ENCODE measurements around the gene ARHGEF19.
"Not testable (repeated sequence)": the region's sequence is repeated elsewhere in the genome, so short reads cannot be mapped to it uniquely, and the experiment has no call there.

Gene ARHGEF19

DNA sequence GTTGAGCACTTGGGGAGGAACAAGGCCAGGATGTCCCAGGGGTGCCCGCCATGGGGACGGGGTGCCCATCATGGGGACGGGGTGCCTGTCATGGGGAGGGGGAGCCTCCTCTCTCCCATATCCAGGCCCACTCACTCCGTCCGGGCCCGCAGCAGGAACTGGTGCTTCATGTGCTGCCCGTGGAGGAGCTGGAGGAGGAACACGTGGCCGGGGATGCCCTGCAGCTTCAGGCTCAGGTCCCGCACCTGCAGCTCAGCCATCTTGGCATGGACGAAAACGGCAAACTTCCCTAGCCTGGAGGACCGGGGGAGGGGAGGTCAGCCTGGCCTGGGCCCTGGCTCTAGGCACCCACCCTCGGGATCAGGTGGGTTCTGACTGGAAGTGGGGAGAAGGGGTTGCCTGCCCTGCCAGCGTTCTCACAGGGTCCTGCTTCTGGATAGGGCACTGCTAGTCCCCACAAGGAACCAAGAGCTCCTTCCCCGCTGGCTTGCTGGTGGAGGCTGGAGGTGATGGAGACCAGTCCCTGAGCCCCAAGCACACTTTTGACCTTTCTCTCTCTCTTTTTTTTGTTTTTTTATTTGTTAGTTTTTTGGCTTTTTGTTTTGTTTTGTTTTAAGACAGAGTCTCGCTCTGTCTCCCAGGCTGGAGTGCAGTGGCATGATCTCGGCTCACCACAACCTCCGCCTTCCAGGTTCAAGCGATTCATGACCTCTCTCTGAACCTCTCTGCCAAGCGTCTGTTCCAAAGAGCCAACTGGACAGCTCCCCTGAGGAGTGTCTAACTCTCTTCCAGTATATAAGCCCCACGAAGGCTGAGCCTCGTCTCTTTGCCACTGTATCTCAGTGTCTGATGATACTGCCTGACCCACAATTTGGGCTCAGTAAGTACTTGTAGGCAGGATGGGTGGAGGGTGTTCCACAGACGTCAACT, 9.9 kb downstream of the ARHGEF19 start:
- no peak for DNase-seq

DNA sequence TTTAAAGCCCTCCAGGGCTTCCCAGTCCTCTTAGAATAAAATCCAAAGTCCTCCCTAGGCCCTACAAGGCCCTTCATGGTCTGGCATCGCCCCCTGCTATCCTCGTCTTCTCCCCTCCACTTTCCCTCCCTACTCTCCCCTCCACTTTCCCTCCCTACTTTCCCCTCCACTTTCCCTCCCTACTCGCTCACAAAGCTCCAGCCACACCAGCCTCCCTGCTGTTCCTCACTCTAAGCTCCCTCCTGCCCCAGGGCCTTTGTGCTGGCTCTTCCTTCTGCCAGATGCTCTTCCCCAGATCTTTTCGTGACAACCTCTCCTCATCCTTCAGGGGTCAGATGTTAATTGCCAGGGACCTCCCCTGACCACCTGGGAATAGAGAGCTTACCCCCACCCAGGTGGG, 12.8 kb downstream of the ARHGEF19 start:
- no peak for DNase-seq

DNA sequence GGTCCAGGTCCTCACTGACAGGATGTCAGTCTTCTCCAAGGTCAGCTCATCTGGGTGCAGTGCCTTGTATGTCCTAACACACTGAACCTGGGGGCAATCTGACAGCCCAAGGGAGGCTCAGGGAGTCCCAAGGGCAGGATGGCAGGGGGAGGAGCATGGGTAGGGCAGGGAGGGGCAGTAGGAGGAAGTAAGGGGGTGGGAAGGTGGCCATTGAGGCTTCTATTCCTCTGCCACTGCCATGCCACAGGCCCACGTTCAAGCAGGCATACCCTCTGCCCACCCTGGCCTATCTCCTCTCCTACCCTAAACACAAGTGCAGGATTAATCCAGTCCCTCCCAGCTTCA, 13.3 kb downstream of the ARHGEF19 start:
- no peak for DNase-seq

- DNase-seq = no peak
Observed at GRCh38 chr1:16198444-16199156, 13.9 kb downstream of the ARHGEF19 start.

GRCh38 chr1:16196874-16197273, 15.6 kb downstream of the ARHGEF19 start:
- DNase-seq = no peak

DNA sequence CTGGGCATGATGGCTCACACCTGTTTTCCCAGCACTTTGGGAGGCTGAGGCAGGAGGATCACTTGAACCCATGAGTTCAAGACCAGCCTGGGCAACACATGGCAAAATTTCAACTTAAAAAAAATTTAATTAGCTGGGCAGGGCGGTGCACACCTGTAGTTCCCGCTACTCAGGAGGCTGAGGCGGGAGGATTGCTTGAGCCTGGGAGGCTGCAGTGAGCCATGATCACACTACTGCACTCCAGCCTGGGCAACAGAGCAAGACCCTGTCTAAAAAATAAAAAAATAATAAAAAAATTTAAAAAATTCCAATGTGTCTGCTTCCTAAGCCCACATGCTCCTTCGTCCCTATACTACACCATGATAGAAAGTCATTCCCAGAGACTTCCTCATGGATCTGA, 16.3 kb downstream of the ARHGEF19 start:
- not testable (repeated sequence) for DNase-seq

GRCh38 chr1:16195518-16195905, 16.9 kb downstream of the ARHGEF19 start:
- no peak for DNase-seq

- no peak for DNase-seq
Observed at GRCh38 chr1:16191916-16192546, 20.4 kb downstream of the ARHGEF19 start.

DNA sequence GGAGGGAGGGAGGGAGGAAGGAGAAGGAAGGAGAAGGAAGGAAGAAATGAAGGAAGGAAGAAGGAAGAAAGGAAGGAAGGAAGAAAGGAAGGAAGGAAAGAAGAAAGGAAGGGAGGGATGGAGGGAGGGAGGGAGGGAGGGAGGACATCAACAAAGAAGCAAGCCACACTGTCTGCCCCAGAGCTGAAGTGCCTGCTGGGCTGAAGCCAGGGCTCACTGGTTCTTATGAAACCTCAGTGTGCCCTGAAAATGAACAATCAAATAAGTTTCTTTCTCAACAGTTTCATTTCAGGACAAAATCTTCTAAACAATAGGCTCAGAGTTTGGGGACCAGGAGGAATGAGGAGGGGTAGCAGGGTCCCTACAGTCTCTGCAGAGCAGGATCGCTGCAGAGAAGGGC, 21.1 kb downstream of the ARHGEF19 start:
- no peak for DNase-seq

DNA sequence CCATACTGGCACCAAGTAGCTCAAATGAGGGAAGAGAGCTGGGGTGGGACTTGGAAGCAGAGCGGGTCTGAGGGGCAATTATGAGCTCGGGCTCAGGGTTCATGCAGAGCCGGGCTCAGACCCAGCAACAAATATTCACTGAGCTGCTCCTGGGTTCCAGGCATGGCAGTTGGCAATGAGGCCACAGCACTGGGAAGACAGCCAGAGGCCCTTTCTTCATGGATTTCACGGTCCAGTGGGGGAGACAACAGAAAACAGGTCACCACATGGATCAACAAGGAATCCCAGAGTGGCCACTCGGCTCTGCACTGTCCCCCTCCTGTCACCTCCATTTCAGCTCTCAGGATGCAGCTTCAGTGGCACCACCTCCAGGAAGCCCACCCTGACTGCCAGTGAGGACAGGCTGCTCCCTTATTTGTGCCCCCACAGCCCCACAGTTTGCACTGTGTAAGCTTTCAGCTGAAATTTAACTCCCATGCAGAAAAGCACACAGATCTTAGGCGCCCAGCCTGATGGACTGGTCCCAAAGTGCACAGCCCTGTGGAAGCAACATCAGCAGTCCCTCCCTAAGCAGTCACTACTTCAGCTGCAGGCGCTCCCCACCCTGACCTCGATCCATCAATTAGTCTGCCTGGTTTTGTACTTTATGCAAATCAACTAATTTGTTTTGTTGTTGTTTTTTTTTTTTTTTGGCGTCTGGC, 22.4 kb downstream of the ARHGEF19 start:
- DNase-seq = no peak

DNA sequence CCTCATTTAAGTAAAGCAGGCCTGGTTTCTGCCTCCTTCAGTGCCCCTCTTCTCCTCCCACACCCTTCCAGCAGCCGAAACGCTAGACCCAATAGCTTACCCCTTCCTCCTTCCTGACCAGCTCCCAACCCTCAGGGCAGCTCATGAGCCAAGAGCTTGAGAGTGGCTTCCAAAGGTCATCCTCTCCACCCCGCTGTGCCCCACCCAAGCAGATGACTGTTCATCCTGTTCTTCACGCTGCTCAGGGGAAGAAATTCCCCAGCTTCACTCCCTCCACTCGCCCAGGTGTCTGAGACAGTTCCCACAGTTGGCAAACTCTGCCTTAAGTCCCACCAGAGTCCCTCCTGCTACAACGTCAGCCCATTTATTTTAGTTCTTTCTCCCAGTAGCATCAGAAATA, 23.4 kb downstream of the ARHGEF19 start:
- no peak for DNase-seq

- DNase-seq = peak; percentile 90
Observed at GRCh38 chr1:16187748-16188401, 24.6 kb downstream of the ARHGEF19 start.

- DNase-seq = no peak
Observed at GRCh38 chr1:16186655-16187235, 25.7 kb downstream of the ARHGEF19 start.

- DNase-seq = no peak
Observed at GRCh38 chr1:16184557-16185303, 27.7 kb downstream of the ARHGEF19 start.

DNA sequence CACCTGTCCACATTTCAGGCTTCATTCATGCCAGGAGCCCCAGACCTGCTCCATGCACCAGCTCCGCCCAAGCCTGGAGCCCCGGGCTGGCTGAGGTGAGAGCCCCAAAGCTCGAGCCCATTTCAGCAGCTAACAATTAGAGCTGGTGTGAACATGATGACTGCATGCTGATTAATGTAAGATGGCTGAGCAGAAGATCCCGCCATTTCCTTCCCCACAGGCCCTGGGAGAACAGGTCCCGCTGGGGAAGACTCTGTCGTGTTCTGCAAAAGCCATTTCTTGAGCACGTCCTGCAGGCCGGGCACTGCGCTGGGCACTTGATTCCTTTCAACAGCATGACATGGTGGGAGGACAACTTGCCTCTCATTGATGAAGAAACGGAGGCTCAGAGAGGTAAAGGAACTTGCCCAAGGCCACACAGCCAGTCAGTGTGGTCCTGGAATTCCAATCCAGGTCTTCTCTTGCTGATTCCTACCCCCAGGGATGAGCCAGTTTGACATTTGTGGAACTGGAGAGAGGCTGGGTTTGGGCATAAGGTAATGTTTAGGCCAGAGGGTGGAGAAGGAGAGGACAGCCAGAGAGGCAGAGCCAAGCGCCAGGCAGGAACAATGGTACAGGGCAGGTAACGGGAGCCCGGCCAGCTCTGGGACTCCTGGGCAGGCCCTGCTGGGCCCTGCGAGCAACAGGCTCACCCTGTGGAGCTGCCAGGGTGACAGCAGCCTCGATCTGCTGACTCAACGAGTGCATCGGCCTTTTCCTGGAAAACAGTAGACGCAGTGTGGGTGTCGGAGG, 28.5 kb downstream of the ARHGEF19 start:
- DNase-seq = no peak

- DNase-seq = no peak
Observed at GRCh38 chr1:16183179-16183578, 29.3 kb downstream of the ARHGEF19 start.

DNA sequence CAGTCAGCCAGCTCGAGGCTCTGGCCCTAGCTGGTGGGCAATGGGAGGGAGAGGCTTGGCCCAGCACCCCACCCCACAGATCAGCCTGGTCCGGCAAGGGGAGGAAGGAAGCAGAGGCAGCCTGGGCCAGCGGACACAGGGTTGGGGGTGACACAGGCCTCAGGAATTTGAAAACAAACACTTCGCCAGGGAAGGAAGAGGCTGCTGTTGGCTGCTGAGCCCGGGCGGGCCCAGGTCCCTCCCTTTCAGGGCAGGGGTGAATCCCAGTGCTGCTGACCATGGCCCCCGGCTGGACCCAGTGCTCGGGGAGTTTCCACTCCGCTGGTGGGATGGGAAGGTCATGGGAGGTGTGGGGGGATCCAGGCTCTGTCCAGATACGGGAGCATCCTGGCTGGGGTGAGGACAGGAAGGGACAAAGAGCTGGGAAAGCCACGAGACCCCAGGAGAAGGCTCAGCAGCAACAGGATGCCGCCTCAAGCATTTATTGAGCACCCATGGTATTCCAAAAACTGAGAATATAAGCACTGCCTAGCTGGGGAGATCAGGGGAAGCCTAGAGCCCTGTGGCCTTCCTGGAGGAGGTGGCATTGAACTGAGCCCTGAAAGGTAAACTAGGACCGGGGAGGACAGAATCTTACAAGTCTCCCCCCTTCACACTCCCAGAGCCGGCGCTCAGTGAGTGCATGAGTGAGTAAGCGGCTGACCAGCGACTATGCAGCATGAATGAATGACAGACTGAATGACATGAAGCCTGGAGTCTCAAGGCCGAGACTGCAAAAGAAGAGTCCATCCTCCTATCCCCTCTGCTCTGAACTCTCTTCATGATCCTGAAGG, 30.3 kb downstream of the ARHGEF19 start:
- DNase-seq = peak; percentile 83

DNA sequence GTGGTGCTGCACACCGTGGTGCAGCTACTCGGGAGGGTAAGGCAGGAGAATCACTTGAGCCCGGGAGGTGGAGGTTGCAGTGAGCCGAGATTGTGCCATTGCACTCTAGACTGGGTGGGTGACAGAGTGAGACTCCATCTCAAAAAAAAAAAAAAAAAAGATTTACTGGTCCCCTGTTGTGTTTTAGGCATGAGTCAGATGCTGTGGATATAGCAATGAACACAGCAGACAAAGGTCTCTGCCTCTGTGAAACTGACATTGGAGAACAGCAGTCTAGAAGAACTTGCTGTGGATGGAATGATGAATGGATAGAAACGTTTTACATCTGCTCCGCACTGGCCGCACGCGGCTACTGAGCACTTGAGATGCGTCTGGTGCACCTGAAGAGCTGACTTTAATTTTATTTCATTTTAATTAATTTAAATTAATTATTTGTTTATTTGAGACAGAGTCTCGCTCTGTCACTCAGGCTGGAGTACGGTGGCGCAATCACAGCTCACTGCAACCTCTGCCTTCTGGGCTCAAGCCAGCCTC, 32.1 kb downstream of the ARHGEF19 start:
- no peak for DNase-seq

All from right forelimb (tissue), 1 donor.